Loucy (cell line): ENCODE results near the gene TLE7.

Experiments
- EZH2phosphoT487 ChIP-seq: fragments of 200-600 bp; IDR thresholded peaks from 2 replicates; pipeline ENCODE4 v1.6.1; 2018; ENCODE audit warnings: antibody characterized with exemption, mild to moderate bottlenecking, moderate library complexity, borderline replicate concordance
- TF ChIP-seq, protein P1 (sequence below): fragments of 200-600 bp; sonication (generic); conservative IDR thresholded peaks from 2 replicates; pipeline ENCODE4 v1.5.1; 2014; ENCODE audit warnings: mild to moderate bottlenecking, antibody characterized with exemption, low read length

DNA sequence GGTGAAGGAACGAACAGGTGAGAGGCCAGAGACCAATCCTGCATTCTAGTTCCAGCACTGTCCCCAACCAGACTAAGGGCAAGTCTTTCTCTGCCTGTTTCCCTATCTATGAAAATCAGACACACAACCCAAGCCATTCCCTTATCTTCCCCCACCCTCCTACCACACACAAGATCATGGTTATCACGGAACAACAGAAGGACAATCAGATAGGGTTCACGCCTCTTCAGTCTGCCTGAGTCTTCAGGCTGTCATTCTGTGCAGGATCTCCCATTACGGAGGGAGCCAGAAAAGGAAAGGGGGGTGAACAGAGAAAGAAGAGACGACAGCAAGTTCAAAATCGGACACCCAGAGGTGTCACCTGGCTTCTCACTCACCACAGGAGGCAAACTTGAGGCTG is 11.1 kb downstream of the TLE7 start:
- TF ChIP-seq, protein P1, sequence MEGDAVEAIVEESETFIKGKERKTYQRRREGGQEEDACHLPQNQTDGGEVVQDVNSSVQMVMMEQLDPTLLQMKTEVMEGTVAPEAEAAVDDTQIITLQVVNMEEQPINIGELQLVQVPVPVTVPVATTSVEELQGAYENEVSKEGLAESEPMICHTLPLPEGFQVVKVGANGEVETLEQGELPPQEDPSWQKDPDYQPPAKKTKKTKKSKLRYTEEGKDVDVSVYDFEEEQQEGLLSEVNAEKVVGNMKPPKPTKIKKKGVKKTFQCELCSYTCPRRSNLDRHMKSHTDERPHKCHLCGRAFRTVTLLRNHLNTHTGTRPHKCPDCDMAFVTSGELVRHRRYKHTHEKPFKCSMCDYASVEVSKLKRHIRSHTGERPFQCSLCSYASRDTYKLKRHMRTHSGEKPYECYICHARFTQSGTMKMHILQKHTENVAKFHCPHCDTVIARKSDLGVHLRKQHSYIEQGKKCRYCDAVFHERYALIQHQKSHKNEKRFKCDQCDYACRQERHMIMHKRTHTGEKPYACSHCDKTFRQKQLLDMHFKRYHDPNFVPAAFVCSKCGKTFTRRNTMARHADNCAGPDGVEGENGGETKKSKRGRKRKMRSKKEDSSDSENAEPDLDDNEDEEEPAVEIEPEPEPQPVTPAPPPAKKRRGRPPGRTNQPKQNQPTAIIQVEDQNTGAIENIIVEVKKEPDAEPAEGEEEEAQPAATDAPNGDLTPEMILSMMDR, result no peak
- TF ChIP-seq EZH2phosphoT487, result no peak
